ENCODE results near the gene FDPS.

GRCh38 chr1:155278689-155279160, 29.9 kb upstream of the FDPS start:
- TF ChIP-seq CTCF (IDR thresholded peaks at IDR 0.05) (no peak), POLR2A (IDR thresholded peaks at IDR 0.05) (no peak)

Data from esophagus squamous epithelium (tissue), 4 donors.